Astrocyte of the cerebellum (primary cell): ENCODE measurements around the gene ARF1.

Source experiments
- DNase-seq: peaks from one replicate; pipeline ENCODE4 v3.0.0-alpha.2; 2011; ENCODE audit warnings: low read depth
- H3K4me3 ChIP-seq: 2 replicates; pipeline ENCODE4 v1.5.1; 2011; ENCODE audit warnings: mild to moderate bottlenecking, low read depth, low read length, moderate library complexity
- in situ Hi-C: cut with HindIII; loops from 2 replicates; pipeline ENCODE4 v1.10.0; 2017; ENCODE audit warnings: low sequenced_read_pairs
- TF ChIP-seq, protein P1 (sequence below): IDR thresholded peaks from 2 replicates; pipeline ENCODE4 v1.5.1; 2012; ENCODE audit warnings: low read length, low read depth, moderate library complexity, mild to moderate bottlenecking; ENCODE audit errors: missing control alignments

Gene ARF1

DNA sequence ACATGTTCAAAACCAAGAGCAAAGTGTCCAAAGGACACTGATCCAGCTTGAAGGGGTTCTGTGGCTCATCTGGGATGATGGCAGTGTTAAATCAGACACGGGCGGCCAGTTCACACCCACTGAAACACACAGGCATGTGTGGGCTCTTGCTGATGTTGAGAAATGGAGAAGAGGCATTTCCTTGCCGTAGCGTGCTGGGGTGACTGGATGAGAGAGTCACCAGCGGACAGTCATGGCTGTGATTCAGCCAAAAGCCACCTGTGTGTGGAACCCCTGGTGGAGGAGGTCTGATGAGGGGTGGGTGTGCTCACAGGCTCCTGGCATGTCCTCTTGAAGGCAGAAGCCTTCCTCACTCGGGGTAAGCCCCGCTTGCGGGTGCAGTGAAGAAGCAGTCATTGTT is 13.4 kb downstream of the ARF1 start:
- no peak for DNase-seq
- H3K4me3 ChIP-seq, result no peak overlapping the region
- in situ Hi-C loops, result no loop called here
- TF ChIP-seq, protein P1, sequence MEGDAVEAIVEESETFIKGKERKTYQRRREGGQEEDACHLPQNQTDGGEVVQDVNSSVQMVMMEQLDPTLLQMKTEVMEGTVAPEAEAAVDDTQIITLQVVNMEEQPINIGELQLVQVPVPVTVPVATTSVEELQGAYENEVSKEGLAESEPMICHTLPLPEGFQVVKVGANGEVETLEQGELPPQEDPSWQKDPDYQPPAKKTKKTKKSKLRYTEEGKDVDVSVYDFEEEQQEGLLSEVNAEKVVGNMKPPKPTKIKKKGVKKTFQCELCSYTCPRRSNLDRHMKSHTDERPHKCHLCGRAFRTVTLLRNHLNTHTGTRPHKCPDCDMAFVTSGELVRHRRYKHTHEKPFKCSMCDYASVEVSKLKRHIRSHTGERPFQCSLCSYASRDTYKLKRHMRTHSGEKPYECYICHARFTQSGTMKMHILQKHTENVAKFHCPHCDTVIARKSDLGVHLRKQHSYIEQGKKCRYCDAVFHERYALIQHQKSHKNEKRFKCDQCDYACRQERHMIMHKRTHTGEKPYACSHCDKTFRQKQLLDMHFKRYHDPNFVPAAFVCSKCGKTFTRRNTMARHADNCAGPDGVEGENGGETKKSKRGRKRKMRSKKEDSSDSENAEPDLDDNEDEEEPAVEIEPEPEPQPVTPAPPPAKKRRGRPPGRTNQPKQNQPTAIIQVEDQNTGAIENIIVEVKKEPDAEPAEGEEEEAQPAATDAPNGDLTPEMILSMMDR, result no peak

DNA sequence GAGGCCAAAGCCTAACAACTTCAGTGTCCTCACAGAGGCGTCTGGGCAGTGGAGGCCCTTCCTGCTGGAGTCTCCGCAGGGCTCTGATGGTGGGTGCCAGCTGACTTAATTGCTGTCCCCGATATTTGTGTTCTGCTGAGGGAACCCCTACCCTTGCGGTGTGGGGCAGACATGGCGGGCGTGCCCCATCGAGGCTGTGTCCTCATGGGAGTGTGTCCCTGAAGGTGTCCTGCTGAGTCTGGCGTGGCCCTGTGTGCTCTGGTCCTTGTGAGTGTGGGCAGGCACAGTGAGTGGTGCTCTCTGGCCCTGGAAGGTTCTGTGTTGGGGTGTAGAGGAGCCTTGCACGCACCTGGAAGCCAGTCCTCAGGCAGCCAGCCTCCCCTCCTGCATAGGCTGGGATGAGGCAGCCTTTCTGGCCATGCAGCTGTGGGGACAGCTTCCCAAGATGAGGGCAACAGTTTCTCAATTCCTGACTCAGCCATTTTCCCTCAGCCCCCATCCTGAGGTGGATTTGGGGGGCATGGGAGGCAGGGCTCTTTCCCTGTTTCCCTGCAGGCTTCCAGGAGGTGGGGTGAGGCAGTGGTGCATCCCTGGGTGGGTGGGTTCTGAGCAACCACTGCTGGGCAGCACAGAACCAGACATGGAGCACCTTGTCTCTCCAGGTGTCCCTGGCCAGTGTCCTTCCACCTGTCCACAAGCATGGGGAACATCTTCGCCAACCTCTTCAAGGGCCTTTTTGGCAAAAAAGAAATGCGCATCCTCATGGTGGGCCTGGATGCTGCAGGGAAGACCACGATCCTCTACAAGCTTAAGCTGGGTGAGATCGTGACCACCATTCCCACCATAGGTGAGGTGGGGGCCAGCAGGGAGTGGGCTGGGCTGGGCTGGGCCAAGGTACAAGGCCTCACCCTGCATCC is 14.2 kb downstream of the ARF1 start:
- DNase-seq, result no peak
- TF ChIP-seq, protein P1, result no peak
- in situ Hi-C loops, result no loop called here
- no peak overlapping the region for H3K4me3 ChIP-seq

DNA sequence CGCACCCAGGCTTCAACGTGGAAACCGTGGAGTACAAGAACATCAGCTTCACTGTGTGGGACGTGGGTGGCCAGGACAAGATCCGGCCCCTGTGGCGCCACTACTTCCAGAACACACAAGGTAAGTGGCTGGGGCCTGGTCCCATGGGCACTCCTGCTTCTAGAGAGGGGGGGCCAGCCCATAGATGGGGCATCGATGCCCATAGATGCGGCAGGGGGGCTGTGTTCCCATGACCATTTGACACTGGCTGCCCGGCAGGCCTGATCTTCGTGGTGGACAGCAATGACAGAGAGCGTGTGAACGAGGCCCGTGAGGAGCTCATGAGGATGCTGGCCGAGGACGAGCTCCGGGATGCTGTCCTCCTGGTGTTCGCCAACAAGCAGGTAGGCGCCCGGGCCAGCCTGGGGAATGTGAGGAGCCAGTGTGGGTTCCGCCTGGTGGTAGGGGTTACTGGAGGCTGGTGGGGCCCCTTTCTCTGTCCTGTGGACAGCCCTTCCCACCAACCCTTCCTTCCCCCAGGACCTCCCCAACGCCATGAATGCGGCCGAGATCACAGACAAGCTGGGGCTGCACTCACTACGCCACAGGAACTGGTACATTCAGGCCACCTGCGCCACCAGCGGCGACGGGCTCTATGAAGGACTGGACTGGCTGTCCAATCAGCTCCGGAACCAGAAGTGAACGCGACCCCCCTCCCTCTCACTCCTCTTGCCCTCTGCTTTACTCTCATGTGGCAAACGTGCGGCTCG is 15.0 kb downstream of the ARF1 start:
- DNase-seq, result no peak
- in situ Hi-C loops, result no loop called here
- H3K4me3 ChIP-seq, result no peak overlapping the region
- TF ChIP-seq, protein P1, result no peak

DNA sequence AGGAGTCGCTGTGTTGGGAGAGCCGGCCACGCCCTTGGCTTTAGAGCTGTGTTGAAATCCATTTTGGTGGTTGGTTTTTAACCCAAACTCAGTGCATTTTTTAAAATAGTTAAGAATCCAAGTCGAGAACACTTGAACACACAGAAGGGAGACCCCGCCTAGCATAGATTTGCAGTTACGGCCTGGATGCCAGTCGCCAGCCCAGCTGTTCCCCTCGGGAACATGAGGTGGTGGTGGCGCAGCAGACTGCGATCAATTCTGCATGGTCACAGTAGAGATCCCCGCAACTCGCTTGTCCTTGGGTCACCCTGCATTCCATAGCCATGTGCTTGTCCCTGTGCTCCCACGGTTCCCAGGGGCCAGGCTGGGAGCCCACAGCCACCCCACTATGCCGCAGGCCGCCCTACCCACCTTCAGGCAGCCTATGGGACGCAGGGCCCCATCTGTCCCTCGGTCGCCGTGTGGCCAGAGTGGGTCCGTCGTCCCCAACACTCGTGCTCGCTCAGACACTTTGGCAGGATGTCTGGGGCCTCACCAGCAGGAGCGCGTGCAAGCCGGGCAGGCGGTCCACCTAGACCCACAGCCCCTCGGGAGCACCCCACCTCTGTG is 15.9 kb downstream of the ARF1 start:
- in situ Hi-C loops, result no loop called here
- no peak for DNase-seq
- H3K4me3 ChIP-seq, result no peak overlapping the region
- TF ChIP-seq, protein P1, result no peak

DNA sequence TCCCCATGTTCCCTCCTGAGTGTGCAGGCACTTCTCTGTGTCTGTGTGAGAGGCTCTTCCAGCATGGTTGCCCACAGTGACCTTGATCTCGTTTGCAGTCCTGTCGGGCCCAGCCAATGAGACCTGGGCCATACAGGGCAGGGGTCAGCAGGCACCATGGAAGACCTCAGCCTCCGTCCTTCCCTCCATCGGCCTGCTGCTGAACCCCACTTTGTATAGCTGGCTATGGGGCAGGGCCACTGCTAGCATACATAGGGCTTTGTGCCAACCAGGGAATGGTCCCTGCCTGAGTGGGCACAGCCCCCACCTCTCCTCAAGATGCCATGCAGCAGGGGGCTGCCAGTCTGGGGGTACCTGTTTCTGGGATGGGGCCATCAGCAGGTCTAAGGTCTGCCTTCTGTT is 16.8 kb downstream of the ARF1 start:
- no peak overlapping the region for H3K4me3 ChIP-seq
- in situ Hi-C loops, result no loop called here
- TF ChIP-seq, protein P1, result no peak
- DNase-seq, result no peak

DNA sequence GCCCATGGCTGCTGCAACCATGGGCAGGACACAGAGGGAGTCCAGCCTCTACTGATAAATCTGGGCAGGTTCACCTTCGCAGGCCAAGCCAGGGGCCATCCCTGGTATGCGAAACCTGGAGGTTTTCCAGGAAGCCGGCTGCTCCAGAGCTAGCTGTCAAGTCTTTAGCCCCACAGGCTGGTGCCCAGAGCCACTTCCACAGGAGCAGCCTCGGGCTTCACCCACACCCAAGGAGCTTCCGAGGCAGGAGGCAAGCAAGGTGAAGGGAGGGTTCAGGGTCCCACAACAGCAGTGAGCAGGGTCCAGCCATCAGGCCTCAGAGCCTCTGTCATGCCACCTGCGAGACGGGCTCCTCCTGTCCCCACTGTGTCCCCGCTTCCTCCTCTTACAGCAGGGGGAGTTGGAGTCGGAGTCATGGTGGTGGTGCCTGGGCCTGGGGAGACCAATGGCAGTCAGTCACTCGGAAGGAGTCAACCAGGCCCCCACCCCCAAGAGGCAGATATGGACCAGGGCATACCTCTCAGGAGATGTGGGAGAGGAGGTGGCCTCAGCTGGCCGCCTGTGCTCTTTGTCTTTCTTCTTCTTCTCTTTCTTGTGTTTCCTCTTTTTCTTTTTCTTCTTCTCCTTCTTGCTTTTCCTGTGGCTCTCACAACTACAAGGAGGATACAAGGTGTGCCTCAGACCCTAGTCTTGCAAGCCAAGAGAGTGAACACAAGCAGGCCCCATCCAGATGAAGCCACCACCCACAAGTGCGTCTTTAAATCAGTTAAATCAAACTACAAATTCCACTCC is 18.5 kb downstream of the ARF1 start:
- TF ChIP-seq, protein P1, result no peak
- in situ Hi-C loops, result no loop called here
- no peak for DNase-seq
- H3K4me3 ChIP-seq, result no peak overlapping the region
